GM23338 (cell line): Measurements from ENCODE around the gene RFX7. TPM values are rescaled to one million over a fixed set of nuclear protein-coding genes. Genes with fewer than 3 reads are reported as not detected.

ENCODE experiments used
- ATAC-seq: fragments of 200-7000 bp; cut with Tn5 transposase; 3 replicates; pipeline ENCODE4 v1.9.1; 2020
- DNase-seq: peaks from one replicate; pipeline ENCODE4 v3.0.0-alpha.2; 2015; ENCODE audit warnings: low spot score
- H2AFZ ChIP-seq: fragments of 200-600 bp; sonication (generic); 2 replicates; pipeline ENCODE4 v1.8.0; 2016; ENCODE audit warnings: antibody characterized with exemption, mild to moderate bottlenecking, moderate library complexity
- H3F3A ChIP-seq: fragments of 200-600 bp; sonication (generic); replicated peaks from 2 replicates; pipeline ENCODE4 v1.8.0; 2017; ENCODE audit warnings: antibody characterized with exemption, mixed run types, low read depth
- H3K27ac ChIP-seq: fragments of 200-600 bp; sonication (generic); 2 replicates; pipeline ENCODE4 v1.6.1; 2016; ENCODE audit warnings: low read depth
- H3K27me3 ChIP-seq: fragments of 200-600 bp; sonication (generic); 2 replicates; pipeline ENCODE4 v1.8.0; 2016; ENCODE audit warnings: mild to moderate bottlenecking, mixed run types, moderate library complexity; ENCODE audit not compliant: insufficient read depth
- H3K36me3 ChIP-seq: fragments of 200-600 bp; sonication (generic); 2 replicates; pipeline ENCODE4 v1.8.0; 2016; ENCODE audit warnings: mild to moderate bottlenecking; ENCODE audit not compliant: insufficient read depth
- H3K4me1 ChIP-seq: fragments of 200-600 bp; sonication (generic); 2 replicates; pipeline ENCODE4 v1.8.0; 2016; ENCODE audit warnings: mild to moderate bottlenecking, moderate library complexity; ENCODE audit not compliant: insufficient read depth
- H3K4me2 ChIP-seq: fragments of 200-600 bp; sonication (generic); 2 replicates; pipeline ENCODE4 v1.7.1; 2017; ENCODE audit warnings: mixed run types
- H3K4me3 ChIP-seq: fragments of 200-600 bp; sonication (generic); 2 replicates; pipeline ENCODE4 v1.6.1; 2016; ENCODE audit warnings: mixed run types
- H3K79me2 ChIP-seq: fragments of 200-600 bp; sonication (generic); replicated peaks from 2 replicates; pipeline ENCODE4 v1.8.0; 2017; ENCODE audit warnings: mild to moderate bottlenecking; ENCODE audit not compliant: insufficient read depth
- H3K9me2 ChIP-seq: fragments of 200-600 bp; sonication (generic); 2 replicates; pipeline ENCODE4 v1.8.0; 2017; ENCODE audit not compliant: insufficient read depth
- H4K20me1 ChIP-seq: fragments of 200-600 bp; sonication (generic); replicated peaks from 2 replicates; pipeline ENCODE4 v1.8.0; 2017; ENCODE audit warnings: mild to moderate bottlenecking; ENCODE audit not compliant: insufficient read depth
- H3K27ac Mint-ChIP-seq: 2 replicates; pipeline ENCODE4 v1.8.0; 2020; ENCODE audit warnings: inconsistent platforms, mild to moderate bottlenecking, moderate library complexity, mixed read lengths
- H3K27me3 Mint-ChIP-seq: 3 replicates; pipeline ENCODE4 v1.8.0; 2022; ENCODE audit warnings: low read depth, mild to moderate bottlenecking, moderate library complexity, mixed read lengths, inconsistent platforms; ENCODE audit not compliant: insufficient read depth, poor library complexity
- H3K36me3 Mint-ChIP-seq: 3 replicates; pipeline ENCODE4 v1.8.0; 2021; ENCODE audit warnings: low read depth, mild to moderate bottlenecking, inconsistent platforms, moderate library complexity, mixed read lengths
- H3K4me1 Mint-ChIP-seq: 3 replicates; pipeline ENCODE4 v1.8.0; 2020; ENCODE audit warnings: mild to moderate bottlenecking, inconsistent platforms, mixed read lengths
- H3K4me3 Mint-ChIP-seq: 3 replicates; pipeline ENCODE4 v1.8.0; 2021; ENCODE audit warnings: moderate library complexity, mild to moderate bottlenecking, inconsistent platforms, mixed read lengths
- H3K9me3 Mint-ChIP-seq: 3 replicates; pipeline ENCODE4 v1.8.0; 2020; ENCODE audit warnings: moderate library complexity, mild to moderate bottlenecking, inconsistent platforms, mixed read lengths
- CREB1 ChIP-seq: fragments of 250-450 bp; sonication (Bioruptor Pico); IDR thresholded peaks from 2 replicates; pipeline ENCODE4 v1.5.0; 2020; ENCODE audit warnings: low read depth, mild to moderate bottlenecking, moderate library complexity
- EZH2 ChIP-seq: fragments of 200-600 bp; sonication (generic); IDR thresholded peaks from one replicate; pipeline ENCODE4 v1.8.0; 2017; ENCODE audit warnings: antibody characterized with exemption, mild to moderate bottlenecking, low read depth; ENCODE audit not compliant: unreplicated experiment
- EZH2phosphoT487 ChIP-seq: fragments of 200-600 bp; sonication (generic); IDR thresholded peaks from one replicate; pipeline ENCODE4 v1.8.1; 2018; ENCODE audit warnings: antibody characterized with exemption; ENCODE audit not compliant: unreplicated experiment
- JUNB ChIP-seq: IDR thresholded peaks from one replicate; pipeline ENCODE4 v1.6.1; 2016; ENCODE audit warnings: antibody characterized with exemption; ENCODE audit not compliant: unreplicated experiment
- NANOG ChIP-seq: IDR thresholded peaks from 2 replicates; pipeline ENCODE4 v1.6.1; 2016; ENCODE audit warnings: antibody characterized with exemption, borderline replicate concordance
- POLR2AphosphoS5 ChIP-seq: IDR thresholded peaks from 2 replicates; pipeline ENCODE4 v1.6.1; 2016; ENCODE audit warnings: antibody characterized with exemption, low read depth
- REST ChIP-seq: IDR thresholded peaks from one replicate; pipeline ENCODE4 v1.6.1; 2018; ENCODE audit warnings: antibody characterized with exemption; ENCODE audit not compliant: unreplicated experiment
- STAT1 ChIP-seq: IDR thresholded peaks from one replicate; pipeline ENCODE4 v1.6.1; 2016; ENCODE audit warnings: antibody characterized with exemption; ENCODE audit not compliant: unreplicated experiment
- ZNF114 ChIP-seq: fragments of 250-450 bp; sonication (Bioruptor Pico); IDR thresholded peaks from 2 replicates; pipeline ENCODE4 v1.5.0; 2020; ENCODE audit warnings: mild to moderate bottlenecking, moderate library complexity
- ZNF331 ChIP-seq: fragments of 250-450 bp; sonication (Bioruptor Pico); IDR thresholded peaks from 2 replicates; pipeline ENCODE4 v1.5.0; 2020; ENCODE audit warnings: low read depth, mild to moderate bottlenecking, moderate library complexity
- polyA plus RNA-seq: library from polyadenylated mRNA; unstranded; fragments of >200 nt; fragmentation: Nextera tagmentation; extraction: Ambion mirVana; gene quantifications from 2 replicates; pipeline ENCODE4 v1.2.1, GENCODE V29; 2016
- total RNA-seq: library from RNA; depleted of rRNA; stranded (reverse); fragments of >200 nt; shearing (Covaris generic); gene quantifications from 2 replicates; pipeline ENCODE4 v1.2.3, GENCODE V29; 2014
- TF ChIP-seq, protein P1 (sequence below), 2 experiments: fragments of 200-600 bp in 1 of 2; sonication (generic) in 1 of 2; conservative IDR thresholded peaks; 2 replicates each; pipeline versions ENCODE4 v1.5.1 to v1.6.1; 2016 to 2017; ENCODE audit warnings: antibody characterized with exemption in 2 of 2, low read depth in 2 of 2, mild to moderate bottlenecking in 2 of 2, moderate library complexity in 1 of 2
- TF ChIP-seq, protein P2 (sequence below): fragments of 250-450 bp; sonication (Bioruptor Pico); IDR thresholded peaks from 2 replicates; pipeline ENCODE4 v1.5.0; 2020; ENCODE audit warnings: mild to moderate bottlenecking, moderate library complexity
- TF ChIP-seq, protein P3 (sequence below): IDR thresholded peaks from 2 replicates; pipeline ENCODE4 v1.6.1; 2016; ENCODE audit warnings: antibody characterized with exemption

RFX7 gene
- total and polyA plus RNA-seq, 2 experiments from 2014 or later = 17.6 to 33.6 TPM

DNA sequence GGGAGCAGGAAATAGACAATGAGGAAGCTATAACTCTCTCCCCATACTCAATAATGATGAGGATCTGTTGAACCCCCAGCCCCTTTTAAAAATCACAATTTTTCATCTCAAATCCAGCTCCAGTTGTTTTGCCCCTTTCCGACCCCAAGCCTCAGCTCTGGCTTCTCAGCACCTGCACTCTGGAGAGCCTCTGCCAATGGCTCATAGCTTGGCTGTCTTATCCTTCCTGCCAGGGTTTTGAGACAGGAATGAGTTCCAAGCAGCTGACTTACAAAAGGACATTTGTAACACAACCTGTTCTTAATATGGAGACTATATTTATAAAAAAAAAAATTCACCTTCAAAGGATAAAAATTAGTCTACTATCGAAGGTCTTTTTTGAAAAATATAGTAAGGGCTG is 144.4 kb downstream of the RFX7 start (continued):
- TF ChIP-seq CREB1 (CRISPR knock-in tag) (no peak), ZNF331 (CRISPR knock-in tag) (no peak)

DNA sequence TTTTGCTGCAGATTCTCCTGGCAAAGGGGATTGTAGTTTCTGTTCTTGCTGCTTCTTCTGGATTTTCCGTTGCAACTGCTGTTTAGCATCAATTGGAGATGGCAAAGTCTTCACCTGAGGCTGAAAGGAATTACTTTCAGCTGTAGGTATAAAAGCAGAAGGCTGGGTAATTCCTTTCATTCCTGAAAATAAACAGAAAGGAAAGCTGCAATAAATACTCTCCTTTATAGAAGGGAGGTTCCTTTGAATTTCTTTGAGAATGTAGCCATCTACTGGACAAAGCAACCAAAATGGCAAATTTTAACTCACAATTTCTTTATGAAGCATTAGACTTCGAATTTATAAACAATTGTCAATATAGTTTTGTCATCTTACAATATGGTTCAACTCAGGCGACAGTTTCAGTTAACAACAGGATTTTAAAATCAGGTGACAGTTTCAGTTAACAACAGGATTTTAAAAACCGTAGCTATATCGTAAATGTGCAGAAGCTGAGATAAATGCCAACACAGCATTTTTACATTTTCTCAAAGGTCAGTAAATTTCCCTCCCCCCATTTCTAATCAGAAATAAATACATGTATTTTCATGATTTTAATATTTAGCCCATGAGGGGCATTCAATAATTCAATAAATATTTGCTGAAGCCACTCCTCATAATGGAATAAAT is 145.3 kb downstream of the RFX7 start:
- ATAC-seq = no peak
- Mint-ChIP-seq H3K36me3 (peaks cover 56% of the 10 kb centered on the region), H3K4me1 (no peaks in the 10 kb centered on the region), H3K27ac (no peak overlapping the region), H3K4me3 (no peak overlapping the region), H3K9me3 (no peaks in the 10 kb centered on the region; the same call in 2 of the 3 replicates), H3K27me3 (no peaks in the 10 kb centered on the region)
- Histone ChIP-seq H3K36me3 (peaks cover 52% of the 10 kb centered on the region), H3K4me1 (no peaks in the 10 kb centered on the region), H3K79me2 (no peaks in the 10 kb centered on the region), H4K20me1 (0 out of 2 replicates have a peak, but pooled peaks cover 4% of the 10 kb centered on the region), H2AFZ (no peak overlapping the region), H3K4me3 (no peak overlapping the region), H3K9me2 (no peaks in the 10 kb centered on the region), H3F3A (no peaks in the 10 kb centered on the region), H3K27ac (no peak overlapping the region), H3K4me2 (no peak overlapping the region), H3K27me3 (no peaks in the 10 kb centered on the region)
- no peak for DNase-seq
- TF ChIP-seq, protein P1, sequence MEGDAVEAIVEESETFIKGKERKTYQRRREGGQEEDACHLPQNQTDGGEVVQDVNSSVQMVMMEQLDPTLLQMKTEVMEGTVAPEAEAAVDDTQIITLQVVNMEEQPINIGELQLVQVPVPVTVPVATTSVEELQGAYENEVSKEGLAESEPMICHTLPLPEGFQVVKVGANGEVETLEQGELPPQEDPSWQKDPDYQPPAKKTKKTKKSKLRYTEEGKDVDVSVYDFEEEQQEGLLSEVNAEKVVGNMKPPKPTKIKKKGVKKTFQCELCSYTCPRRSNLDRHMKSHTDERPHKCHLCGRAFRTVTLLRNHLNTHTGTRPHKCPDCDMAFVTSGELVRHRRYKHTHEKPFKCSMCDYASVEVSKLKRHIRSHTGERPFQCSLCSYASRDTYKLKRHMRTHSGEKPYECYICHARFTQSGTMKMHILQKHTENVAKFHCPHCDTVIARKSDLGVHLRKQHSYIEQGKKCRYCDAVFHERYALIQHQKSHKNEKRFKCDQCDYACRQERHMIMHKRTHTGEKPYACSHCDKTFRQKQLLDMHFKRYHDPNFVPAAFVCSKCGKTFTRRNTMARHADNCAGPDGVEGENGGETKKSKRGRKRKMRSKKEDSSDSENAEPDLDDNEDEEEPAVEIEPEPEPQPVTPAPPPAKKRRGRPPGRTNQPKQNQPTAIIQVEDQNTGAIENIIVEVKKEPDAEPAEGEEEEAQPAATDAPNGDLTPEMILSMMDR (conservative IDR thresholded peaks at IDR 0.05; ENCODE audit: low read depth in 2 of 2) = no peak
- TF ChIP-seq ZNF114 (CRISPR knock-in tag) = no peak
- TF ChIP-seq POLR2AphosphoS5 = no peak
- TF ChIP-seq, protein P2, sequence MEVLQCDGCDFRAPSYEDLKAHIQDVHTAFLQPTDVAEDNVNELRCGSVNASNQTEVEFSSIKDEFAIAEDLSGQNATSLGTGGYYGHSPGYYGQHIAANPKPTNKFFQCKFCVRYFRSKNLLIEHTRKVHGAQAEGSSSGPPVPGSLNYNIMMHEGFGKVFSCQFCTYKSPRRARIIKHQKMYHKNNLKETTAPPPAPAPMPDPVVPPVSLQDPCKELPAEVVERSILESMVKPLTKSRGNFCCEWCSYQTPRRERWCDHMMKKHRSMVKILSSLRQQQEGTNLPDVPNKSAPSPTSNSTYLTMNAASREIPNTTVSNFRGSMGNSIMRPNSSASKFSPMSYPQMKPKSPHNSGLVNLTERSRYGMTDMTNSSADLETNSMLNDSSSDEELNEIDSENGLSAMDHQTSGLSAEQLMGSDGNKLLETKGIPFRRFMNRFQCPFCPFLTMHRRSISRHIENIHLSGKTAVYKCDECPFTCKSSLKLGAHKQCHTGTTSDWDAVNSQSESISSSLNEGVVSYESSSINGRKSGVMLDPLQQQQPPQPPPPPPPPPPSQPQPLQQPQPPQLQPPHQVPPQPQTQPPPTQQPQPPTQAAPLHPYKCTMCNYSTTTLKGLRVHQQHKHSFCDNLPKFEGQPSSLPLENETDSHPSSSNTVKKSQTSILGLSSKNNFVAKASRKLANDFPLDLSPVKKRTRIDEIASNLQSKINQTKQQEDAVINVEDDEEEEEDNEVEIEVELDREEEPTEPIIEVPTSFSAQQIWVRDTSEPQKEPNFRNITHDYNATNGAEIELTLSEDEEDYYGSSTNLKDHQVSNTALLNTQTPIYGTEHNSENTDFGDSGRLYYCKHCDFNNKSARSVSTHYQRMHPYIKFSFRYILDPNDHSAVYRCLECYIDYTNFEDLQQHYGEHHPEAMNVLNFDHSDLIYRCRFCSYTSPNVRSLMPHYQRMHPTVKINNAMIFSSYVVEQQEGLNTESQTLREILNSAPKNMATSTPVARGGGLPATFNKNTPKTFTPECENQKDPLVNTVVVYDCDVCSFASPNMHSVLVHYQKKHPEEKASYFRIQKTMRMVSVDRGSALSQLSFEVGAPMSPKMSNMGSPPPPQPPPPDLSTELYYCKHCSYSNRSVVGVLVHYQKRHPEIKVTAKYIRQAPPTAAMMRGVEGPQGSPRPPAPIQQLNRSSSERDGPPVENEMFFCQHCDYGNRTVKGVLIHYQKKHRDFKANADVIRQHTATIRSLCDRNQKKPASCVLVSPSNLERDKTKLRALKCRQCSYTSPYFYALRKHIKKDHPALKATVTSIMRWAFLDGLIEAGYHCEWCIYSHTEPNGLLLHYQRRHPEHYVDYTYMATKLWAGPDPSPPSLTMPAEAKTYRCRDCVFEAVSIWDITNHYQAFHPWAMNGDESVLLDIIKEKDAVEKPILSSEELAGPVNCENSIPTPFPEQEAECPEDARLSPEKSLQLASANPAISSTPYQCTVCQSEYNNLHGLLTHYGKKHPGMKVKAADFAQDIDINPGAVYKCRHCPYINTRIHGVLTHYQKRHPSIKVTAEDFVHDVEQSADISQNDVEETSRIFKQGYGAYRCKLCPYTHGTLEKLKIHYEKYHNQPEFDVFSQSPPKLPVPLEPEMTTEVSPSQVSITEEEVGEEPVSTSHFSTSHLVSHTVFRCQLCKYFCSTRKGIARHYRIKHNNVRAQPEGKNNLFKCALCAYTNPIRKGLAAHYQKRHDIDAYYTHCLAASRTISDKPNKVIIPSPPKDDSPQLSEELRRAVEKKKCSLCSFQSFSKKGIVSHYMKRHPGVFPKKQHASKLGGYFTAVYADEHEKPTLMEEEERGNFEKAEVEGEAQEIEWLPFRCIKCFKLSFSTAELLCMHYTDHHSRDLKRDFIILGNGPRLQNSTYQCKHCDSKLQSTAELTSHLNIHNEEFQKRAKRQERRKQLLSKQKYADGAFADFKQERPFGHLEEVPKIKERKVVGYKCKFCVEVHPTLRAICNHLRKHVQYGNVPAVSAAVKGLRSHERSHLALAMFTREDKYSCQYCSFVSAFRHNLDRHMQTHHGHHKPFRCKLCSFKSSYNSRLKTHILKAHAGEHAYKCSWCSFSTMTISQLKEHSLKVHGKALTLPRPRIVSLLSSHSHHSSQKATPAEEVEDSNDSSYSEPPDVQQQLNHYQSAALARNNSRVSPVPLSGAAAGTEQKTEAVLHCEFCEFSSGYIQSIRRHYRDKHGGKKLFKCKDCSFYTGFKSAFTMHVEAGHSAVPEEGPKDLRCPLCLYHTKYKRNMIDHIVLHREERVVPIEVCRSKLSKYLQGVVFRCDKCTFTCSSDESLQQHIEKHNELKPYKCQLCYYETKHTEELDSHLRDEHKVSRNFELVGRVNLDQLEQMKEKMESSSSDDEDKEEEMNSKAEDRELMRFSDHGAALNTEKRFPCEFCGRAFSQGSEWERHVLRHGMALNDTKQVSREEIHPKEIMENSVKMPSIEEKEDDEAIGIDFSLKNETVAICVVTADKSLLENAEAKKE (CRISPR knock-in tag) = no peak
- TF ChIP-seq ZNF331 (CRISPR knock-in tag) = no peak
- no peak for TF ChIP-seq EZH2
- TF ChIP-seq, protein P3, sequence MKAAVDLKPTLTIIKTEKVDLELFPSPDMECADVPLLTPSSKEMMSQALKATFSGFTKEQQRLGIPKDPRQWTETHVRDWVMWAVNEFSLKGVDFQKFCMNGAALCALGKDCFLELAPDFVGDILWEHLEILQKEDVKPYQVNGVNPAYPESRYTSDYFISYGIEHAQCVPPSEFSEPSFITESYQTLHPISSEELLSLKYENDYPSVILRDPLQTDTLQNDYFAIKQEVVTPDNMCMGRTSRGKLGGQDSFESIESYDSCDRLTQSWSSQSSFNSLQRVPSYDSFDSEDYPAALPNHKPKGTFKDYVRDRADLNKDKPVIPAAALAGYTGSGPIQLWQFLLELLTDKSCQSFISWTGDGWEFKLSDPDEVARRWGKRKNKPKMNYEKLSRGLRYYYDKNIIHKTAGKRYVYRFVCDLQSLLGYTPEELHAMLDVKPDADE = no peak
- TF ChIP-seq NANOG = no peak
- TF ChIP-seq REST = no peak
- TF ChIP-seq JUNB = no peak
- TF ChIP-seq STAT1 = no peak
- TF ChIP-seq EZH2phosphoT487 = no peak
